ENCODE data around the gene MCFD2.

MCFD2 gene

GRCh38 chr2:46873604-46874068, 42.0 kb downstream of the MCFD2 start:
- no peak for DNase-seq (ENCODE audit: low read depth)

GRCh38 chr2:46872902-46873603, 42.6 kb downstream of the MCFD2 start:
- DNase-seq (ENCODE audit: low read depth): no peak

GRCh38 chr2:46871976-46872381, 43.6 kb downstream of the MCFD2 start:
- DNase-seq (ENCODE audit: low read depth): no peak

GRCh38 chr2:46870051-46870839, 45.4 kb downstream of the MCFD2 start:
- DNase-seq (ENCODE audit: low read depth): no peak

GRCh38 chr2:46869621-46870020, 46.0 kb downstream of the MCFD2 start:
- DNase-seq (ENCODE audit: low read depth): no peak

GRCh38 chr2:46866770-46867246, 48.8 kb downstream of the MCFD2 start:
- DNase-seq (ENCODE audit: low read depth): no peak

- DNase-seq (ENCODE audit: low read depth): no peak
Measured at GRCh38 chr2:46865181-46865970, 50.2 kb downstream of the MCFD2 start.

- no peak for DNase-seq (ENCODE audit: low read depth)
Measured at GRCh38 chr2:46863882-46864281, 51.7 kb downstream of the MCFD2 start.

- no peak for DNase-seq (ENCODE audit: low read depth)
Measured at GRCh38 chr2:46862514-46862913, 53.1 kb downstream of the MCFD2 start.

GRCh38 chr2:46861916-46862315, 53.7 kb downstream of the MCFD2 start:
- no peak for DNase-seq (ENCODE audit: low read depth)

- DNase-seq (ENCODE audit: low read depth): no peak
Measured at GRCh38 chr2:46859482-46859881, 56.1 kb downstream of the MCFD2 start.

- DNase-seq (ENCODE audit: low read depth): no peak
Measured at GRCh38 chr2:46858702-46859090, 56.9 kb downstream of the MCFD2 start.

- DNase-seq (ENCODE audit: low read depth): no peak
Measured at GRCh38 chr2:46857871-46858701, 57.5 kb downstream of the MCFD2 start.

- DNase-seq (ENCODE audit: low read depth): no peak
Measured at GRCh38 chr2:46856336-46856735, 59.3 kb downstream of the MCFD2 start.

- DNase-seq (ENCODE audit: low read depth): no peak
Measured at GRCh38 chr2:46855805-46856204, 59.8 kb downstream of the MCFD2 start.

GRCh38 chr2:46854260-46854659, 61.3 kb downstream of the MCFD2 start:
- DNase-seq (ENCODE audit: low read depth): no peak

- no peak for DNase-seq (ENCODE audit: low read depth)
Measured at GRCh38 chr2:46852598-46852997, 63.0 kb downstream of the MCFD2 start.

- DNase-seq (ENCODE audit: low read depth): no peak
Measured at GRCh38 chr2:46852124-46852523, 63.5 kb downstream of the MCFD2 start.

All from activated T-cell treated with anti-CD3 and anti-CD28 coated beads for 1 hour (primary cell).